Astrocyte of the cerebellum (primary cell): ENCODE measurements around the gene ZSWIM5.

Experiments used
- DNase-seq: peaks from one replicate; pipeline ENCODE4 v3.0.0-alpha.2; 2011; ENCODE audit warnings: low read depth
- H3K4me3 ChIP-seq: 2 replicates; pipeline ENCODE4 v1.5.1; 2011; ENCODE audit warnings: mild to moderate bottlenecking, low read depth, low read length, moderate library complexity
- CTCF ChIP-seq: IDR thresholded peaks from 2 replicates; pipeline ENCODE4 v1.5.1; 2012; ENCODE audit warnings: low read length, low read depth, moderate library complexity, mild to moderate bottlenecking; ENCODE audit errors: missing control alignments
- in situ Hi-C: cut with HindIII; loops from 2 replicates; pipeline ENCODE4 v1.10.0; 2017; ENCODE audit warnings: low sequenced_read_pairs

ZSWIM5 gene

GRCh38 chr1:44973645-44974044, 232.8 kb downstream of the ZSWIM5 start:
- DNase-seq = no peak
- H3K4me3 ChIP-seq = no peak overlapping the region
- in situ Hi-C loops = no loop called here
- TF ChIP-seq CTCF = no peak

GRCh38 chr1:44970317-44970716, 236.1 kb downstream of the ZSWIM5 start:
- no peak overlapping the region for H3K4me3 ChIP-seq
- in situ Hi-C loops = no loop called here
- TF ChIP-seq CTCF = no peak
- no peak for DNase-seq
